Right atrium auricular region (tissue), 2 donors: ENCODE data around the gene ABCA6. TPM values are rescaled to one million over a fixed set of nuclear protein-coding genes. Genes with fewer than 3 reads are reported as not detected.

Source experiments
- DNase-seq: peaks from one replicate; pipeline ENCODE4 v3.0.0-alpha.2; 2019; ENCODE audit warnings: low spot score
- H3K27ac ChIP-seq, 2 donors: fragments of 200-600 bp; sonication (generic); 1 replicate in 1 of 2; 2 replicates in 1 of 2; pipeline ENCODE4 v1.5.1; 2016 to 2019
- H3K27me3 ChIP-seq, 2 donors: fragments of 200-600 bp; sonication (generic); one replicate each; pipeline versions ENCODE4 v1.5.1 to v1.6.0; 2017 to 2019
- H3K36me3 ChIP-seq: fragments of 200-600 bp; sonication (generic); one replicate; pipeline ENCODE4 v1.5.1; 2016
- H3K4me1 ChIP-seq, 2 donors: fragments of 200-600 bp; sonication (generic); one replicate each; pipeline versions ENCODE4 v1.5.1 to v1.6.0; 2017 to 2019
- H3K4me3 ChIP-seq, 2 donors: fragments of 200-600 bp; sonication (generic); 1 replicate in 1 of 2; 2 replicates in 1 of 2; pipeline ENCODE4 v1.5.1; 2017 to 2019; ENCODE audit warnings: mild to moderate bottlenecking in 1 of 2, moderate library complexity in 1 of 2
- H3K9me3 ChIP-seq, 2 donors: fragments of 200-600 bp; sonication (generic); one replicate each; pipeline ENCODE4 v1.5.1; 2019
- total RNA-seq, 2 donors: library from RNA; depleted of rRNA; stranded (reverse); fragments of >200 nt; gene quantifications; one replicate each; pipeline ENCODE4 v1.1.0, GENCODE V29; 2016
- TF ChIP-seq, protein P1 (sequence below), 2 donors: fragments of 200-600 bp; sonication (generic); IDR thresholded peaks; one replicate each; pipeline ENCODE4 v1.5.1; 2019; ENCODE audit warnings: antibody characterized with exemption in 2 of 2

ABCA6 gene
- total RNA-seq, 2 donors from 2014 or later = 20.0 to 41.9 TPM

DNA sequence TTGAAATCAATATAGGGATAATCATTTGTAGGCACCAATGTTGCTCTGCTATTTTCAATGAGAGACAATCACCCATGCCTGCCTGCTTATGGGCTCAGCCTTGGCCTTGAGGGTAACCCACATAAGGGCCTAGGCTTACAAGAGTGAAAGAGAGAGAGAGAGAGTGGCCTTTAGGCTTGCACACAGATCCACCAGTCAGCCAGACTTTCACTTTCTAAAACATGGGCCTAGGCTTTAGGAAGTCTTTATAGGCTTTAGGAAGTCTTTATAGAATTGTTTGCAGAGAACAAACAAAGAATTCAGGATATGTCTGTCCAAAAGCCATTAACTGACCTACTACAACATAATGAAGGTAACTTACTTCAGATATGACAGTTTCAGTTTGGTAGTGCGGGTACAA is 84.4 kb downstream of the ABCA6 start:
- H3K27ac ChIP-seq = no peak overlapping the region
- no peak for DNase-seq

DNA sequence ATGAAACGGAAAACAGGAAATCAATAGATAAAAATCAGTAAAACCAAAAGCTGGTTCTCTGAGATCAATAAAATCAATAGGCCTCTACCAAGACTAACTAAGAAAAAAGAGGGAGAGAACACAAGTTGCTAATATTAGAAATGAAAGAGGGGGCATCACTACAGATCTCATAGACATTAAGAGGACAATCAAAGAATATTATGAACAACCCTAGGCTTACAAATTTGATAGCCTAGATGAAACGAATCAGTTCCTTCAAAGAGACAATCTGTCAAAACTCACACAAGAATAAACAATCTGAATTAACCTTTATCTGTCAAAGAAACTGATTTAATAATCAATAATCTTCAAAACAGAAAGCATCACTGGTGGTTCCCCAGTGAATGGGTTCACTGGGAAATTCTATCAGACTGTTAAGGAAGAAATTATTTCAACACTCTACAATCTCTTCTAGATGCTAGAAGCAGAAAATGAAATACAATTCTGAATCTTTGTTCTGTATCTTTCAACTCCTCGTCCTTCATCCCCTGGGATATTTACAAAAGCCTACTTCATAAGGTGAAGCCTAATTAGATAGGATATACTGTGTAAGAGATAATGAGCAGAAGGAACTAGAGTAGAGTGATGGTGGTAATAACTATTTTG is 85.4 kb downstream of the ABCA6 start:
- no peak overlapping the region for H3K4me3 ChIP-seq

More for the DNA sequence above, 84.4 kb downstream of the ABCA6 start:
- TF ChIP-seq, protein P1, sequence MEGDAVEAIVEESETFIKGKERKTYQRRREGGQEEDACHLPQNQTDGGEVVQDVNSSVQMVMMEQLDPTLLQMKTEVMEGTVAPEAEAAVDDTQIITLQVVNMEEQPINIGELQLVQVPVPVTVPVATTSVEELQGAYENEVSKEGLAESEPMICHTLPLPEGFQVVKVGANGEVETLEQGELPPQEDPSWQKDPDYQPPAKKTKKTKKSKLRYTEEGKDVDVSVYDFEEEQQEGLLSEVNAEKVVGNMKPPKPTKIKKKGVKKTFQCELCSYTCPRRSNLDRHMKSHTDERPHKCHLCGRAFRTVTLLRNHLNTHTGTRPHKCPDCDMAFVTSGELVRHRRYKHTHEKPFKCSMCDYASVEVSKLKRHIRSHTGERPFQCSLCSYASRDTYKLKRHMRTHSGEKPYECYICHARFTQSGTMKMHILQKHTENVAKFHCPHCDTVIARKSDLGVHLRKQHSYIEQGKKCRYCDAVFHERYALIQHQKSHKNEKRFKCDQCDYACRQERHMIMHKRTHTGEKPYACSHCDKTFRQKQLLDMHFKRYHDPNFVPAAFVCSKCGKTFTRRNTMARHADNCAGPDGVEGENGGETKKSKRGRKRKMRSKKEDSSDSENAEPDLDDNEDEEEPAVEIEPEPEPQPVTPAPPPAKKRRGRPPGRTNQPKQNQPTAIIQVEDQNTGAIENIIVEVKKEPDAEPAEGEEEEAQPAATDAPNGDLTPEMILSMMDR (IDR thresholded peaks at IDR 0.05) = no peak
- H3K9me3 ChIP-seq = peaks cover 0 to 34% of the 10 kb centered on the region in 2 donors
- no peaks in the 10 kb centered on the region for H3K27me3 ChIP-seq
- no peak overlapping the region for H3K4me3 ChIP-seq
- peaks cover 8% of the 10 kb centered on the region for H3K36me3 ChIP-seq
- H3K4me1 ChIP-seq = no peaks in the 10 kb centered on the region

DNA sequence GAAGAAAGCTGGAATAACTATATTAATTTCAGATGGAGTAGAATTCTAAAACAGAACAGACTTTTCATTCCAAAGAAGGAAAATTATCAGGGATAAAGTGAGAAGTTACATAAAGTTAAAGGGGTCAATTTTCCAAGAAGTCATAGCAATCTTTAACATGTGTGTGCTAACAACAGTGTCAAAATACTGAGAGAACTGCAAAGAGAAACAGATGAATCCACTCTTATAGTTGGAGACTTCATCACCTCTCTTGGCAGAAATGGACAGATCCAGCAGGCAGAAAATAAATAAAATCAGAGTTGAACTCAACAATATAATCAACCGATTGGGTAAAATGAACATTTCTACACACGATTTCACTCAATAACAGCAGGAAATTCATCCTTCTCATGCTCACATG is 86.4 kb downstream of the ABCA6 start:
- TF ChIP-seq, protein P1 (IDR thresholded peaks at IDR 0.05) = no peak
- Histone ChIP-seq H3K4me1 (no peaks in the 10 kb centered on the region), H3K9me3 (peaks cover 0 to 34% of the 10 kb centered on the region in 2 donors), H3K4me3 (no peak overlapping the region), H3K27ac (no peak overlapping the region), H3K36me3 (peaks cover 8% of the 10 kb centered on the region), H3K27me3 (no peaks in the 10 kb centered on the region)
- no peak for DNase-seq

More for the DNA sequence above, 85.4 kb downstream of the ABCA6 start:
- Histone ChIP-seq H3K27me3 (no peaks in the 10 kb centered on the region), H3K4me1 (no peaks in the 10 kb centered on the region), H3K27ac (no peak overlapping the region), H3K36me3 (peaks cover 8% of the 10 kb centered on the region), H3K9me3 (peaks cover 0 to 34% of the 10 kb centered on the region in 2 donors)
- no peak for DNase-seq
- TF ChIP-seq, protein P1 (IDR thresholded peaks at IDR 0.05) = no peak

DNA sequence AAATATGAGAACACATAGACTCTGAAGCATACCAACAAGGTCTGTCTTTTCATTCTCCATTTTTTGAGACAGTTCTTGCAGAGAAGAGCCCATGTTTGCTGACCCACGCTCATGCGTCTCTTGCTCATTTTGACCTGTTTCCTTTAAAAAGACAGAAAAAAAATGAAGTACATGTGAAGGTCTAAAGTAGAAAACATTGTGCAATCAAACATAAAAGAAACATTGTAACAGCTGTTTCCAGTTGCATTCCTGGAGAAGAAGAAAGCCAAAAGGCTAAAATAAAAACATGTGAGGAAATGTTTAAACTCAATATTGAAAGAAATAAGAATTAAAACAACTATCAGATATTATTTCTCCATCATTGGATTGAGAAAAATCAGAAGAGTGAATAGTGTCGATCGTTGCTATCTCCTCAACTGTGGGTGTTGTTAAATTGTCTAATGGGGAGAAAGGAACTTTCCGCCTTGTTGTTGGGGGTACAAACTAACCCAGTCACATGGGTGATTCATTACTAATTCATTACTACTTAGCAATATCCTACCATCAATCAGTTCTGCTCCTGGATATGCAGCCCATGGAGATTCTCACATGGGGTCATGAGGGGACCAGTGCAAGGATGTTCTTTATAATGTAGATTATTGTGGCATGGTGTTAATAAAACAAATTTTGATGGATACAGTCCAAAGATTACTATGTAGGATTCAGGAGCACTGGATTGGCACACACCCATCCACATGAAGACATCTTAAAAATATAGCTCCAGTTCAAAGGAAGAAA is 90.5 kb downstream of the ABCA6 start:
- Histone ChIP-seq H3K4me3 (no peak overlapping the region), H3K4me1 (peaks cover 0 to 9% of the 10 kb centered on the region in 2 donors), H3K36me3 (peaks cover 10% of the 10 kb centered on the region), H3K9me3 (peaks cover 0 to 46% of the 10 kb centered on the region in 2 donors), H3K27ac (peak overlapping the region in 1 of 2 donors; percentile 57), H3K27me3 (no peaks in the 10 kb centered on the region)
- TF ChIP-seq, protein P1 (IDR thresholded peaks at IDR 0.05) = no peak
- no peak for DNase-seq

DNA sequence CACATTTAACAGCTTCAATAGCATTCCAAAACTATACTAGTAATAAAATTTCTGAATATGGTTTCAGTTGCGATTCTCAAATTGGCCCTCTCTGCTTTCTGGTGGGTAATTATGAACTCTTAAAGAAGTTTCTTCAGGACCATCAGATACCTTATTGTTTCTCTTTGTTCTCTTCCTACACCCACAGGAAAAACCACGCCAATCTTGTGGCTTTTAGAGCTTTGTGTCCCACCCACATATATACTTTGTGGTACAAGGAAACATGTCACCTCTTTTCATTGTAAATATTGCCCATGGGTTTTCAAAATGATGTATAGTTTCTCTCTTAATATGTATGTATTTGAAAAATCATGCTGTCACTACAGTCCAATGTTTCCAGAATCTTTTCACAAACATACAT is 93.1 kb downstream of the ABCA6 start:
- Histone ChIP-seq H3K9me3 (peaks cover 0 to 26% of the 10 kb centered on the region in 2 donors), H3K4me3 (no peak overlapping the region), H3K27ac (peak overlapping the region in 1 of 2 donors; percentile 79), H3K4me1 (peaks cover 0 to 9% of the 10 kb centered on the region in 2 donors), H3K27me3 (no peaks in the 10 kb centered on the region), H3K36me3 (peaks cover 10% of the 10 kb centered on the region)
- no peak for DNase-seq
- TF ChIP-seq, protein P1 (IDR thresholded peaks at IDR 0.05) = no peak
